Right lobe of liver (tissue), 6 donors: ENCODE data around the gene ATG9B. TPM values are rescaled to one million over a fixed set of nuclear protein-coding genes. Genes with fewer than 3 reads are reported as not detected.

Source experiments
- ATAC-seq, 4 donors: fragments of 200-7000 bp; cut with Tn5 transposase; one replicate each; pipeline ENCODE4 v1.9.1; 2020; ENCODE audit warnings: mild to moderate bottlenecking in 4 of 4, moderate library complexity in 4 of 4
- DNase-seq, 3 donors: peaks; one replicate each; pipeline ENCODE4 v3.0.0-alpha.2; 2020
- H3K27ac ChIP-seq, 3 donors: fragments of 200-600 bp; one replicate each; pipeline ENCODE4 v1.8.0; 2022
- H3K27me3 ChIP-seq, 2 donors: fragments of 200-600 bp; one replicate each; pipeline ENCODE4 v1.8.0; 2022
- H3K36me3 ChIP-seq, 4 donors: fragments of 200-600 bp; sonication (generic) in 1 of 4; one replicate each; pipeline versions ENCODE4 v1.5.1 to v1.8.0; 2017 to 2022; ENCODE audit warnings: control low read depth in 1 of 4
- H3K4me1 ChIP-seq, 4 donors: fragments of 200-600 bp; sonication (generic) in 1 of 4; one replicate each; pipeline versions ENCODE4 v1.5.1 to v1.8.0; 2017 to 2022; ENCODE audit warnings: control low read depth in 1 of 4
- H3K4me3 ChIP-seq, 3 donors: fragments of 200-600 bp; one replicate each; pipeline ENCODE4 v1.8.0; 2022
- H3K9me3 ChIP-seq, 4 donors: fragments of 200-600 bp; sonication (generic) in 1 of 4; one replicate each; pipeline versions ENCODE4 v1.5.1 to v1.8.0; 2017 to 2022; ENCODE audit warnings: control low read depth in 1 of 4
- CTCF ChIP-seq, 4 donors: fragments of 200-600 bp in 3 of 4; fragments of 450-650 bp in 1 of 4; IDR thresholded peaks; one replicate each; pipeline versions ENCODE4 v1.5.1 to v1.8.0; 2016 to 2022; ENCODE audit warnings: antibody characterized with exemption in 4 of 4, mild to moderate bottlenecking in 2 of 4
- POLR2A ChIP-seq: fragments of 450-650 bp; IDR thresholded peaks from one replicate; pipeline ENCODE4 v1.6.1; 2017; ENCODE audit warnings: antibody characterized with exemption, mild to moderate bottlenecking
- WGBS: methylation state at CpG from one replicate; pipeline ENCODE4 v1.1.6; 2018; ENCODE audit warnings: low coverage, low lambda C conversion rate; ENCODE audit not compliant: insufficient coverage; ENCODE audit errors: missing lambda C conversion rate; 5-methylcytosine and 5-hydroxymethylcytosine counted together
- intact Hi-C, 2 donors: fragments of 100-400 bp; cut with DNase I; formaldehyde crosslinking; loops; one replicate each; pipeline versions ENCODE4 v1.11.2 to v1.14.1; 2022
- total RNA-seq, 6 experiments: library from RNA; depleted of rRNA in 2 of 6; stranded (reverse); fragments of >200 nt in 2 of 6; fragmentation: NEBNext Ultra II Directional in 3 of 6; extraction: Animal tissue kit (Norgen Biotek cat#: 25700) in 3 of 6; gene quantifications; one replicate each; pipeline versions ENCODE4 v1.1.0 to v1.2.4, GENCODE V29; 2016 to 2023
- donor health status: DM: no; HTN: yes; CAD: no.
- donor health status: DM: no; HTN: no; CAD: no.
- donor health status: DM: no; HTN: no; CAD: no.
- donor health status: DM: no; HTN: yes; CAD: no.
- donor health status: DM: no; HTN: yes; CAD: no.

The ATG9B gene
- total RNA-seq, 6 experiments from 2014 or later, result 0.40 TPM; not detected in 5

- Histone ChIP-seq H3K4me1 (peaks cover 0 to 2% (median 0%) of the 10 kb centered on the region in 4 donors), H3K27me3 (no peaks in the 10 kb centered on the region), H3K27ac (no peak overlapping the region), H3K36me3 (peaks cover 0 to 7% (median 3%) of the 10 kb centered on the region in 4 donors), H3K9me3 (no peaks in the 10 kb centered on the region), H3K4me3 (no peak overlapping the region)
- no peak for ATAC-seq
- TF ChIP-seq CTCF (IDR thresholded peaks at IDR 0.05) (no peak), POLR2A (no peak)
- 100% methylated on average over 1 of the region's 5 CpGs for WGBS
- DNase-seq, result no peak
- intact Hi-C loops, result loop anchor here in 1 of 2 donors (5.0 kb wide), 1 partner anchor 78 kb away; no protein-coding TSS in a partner anchor
These were observed 9.6 kb upstream of the ATG9B start for GRCh38 chr7:151033864-151034249.

DNA sequence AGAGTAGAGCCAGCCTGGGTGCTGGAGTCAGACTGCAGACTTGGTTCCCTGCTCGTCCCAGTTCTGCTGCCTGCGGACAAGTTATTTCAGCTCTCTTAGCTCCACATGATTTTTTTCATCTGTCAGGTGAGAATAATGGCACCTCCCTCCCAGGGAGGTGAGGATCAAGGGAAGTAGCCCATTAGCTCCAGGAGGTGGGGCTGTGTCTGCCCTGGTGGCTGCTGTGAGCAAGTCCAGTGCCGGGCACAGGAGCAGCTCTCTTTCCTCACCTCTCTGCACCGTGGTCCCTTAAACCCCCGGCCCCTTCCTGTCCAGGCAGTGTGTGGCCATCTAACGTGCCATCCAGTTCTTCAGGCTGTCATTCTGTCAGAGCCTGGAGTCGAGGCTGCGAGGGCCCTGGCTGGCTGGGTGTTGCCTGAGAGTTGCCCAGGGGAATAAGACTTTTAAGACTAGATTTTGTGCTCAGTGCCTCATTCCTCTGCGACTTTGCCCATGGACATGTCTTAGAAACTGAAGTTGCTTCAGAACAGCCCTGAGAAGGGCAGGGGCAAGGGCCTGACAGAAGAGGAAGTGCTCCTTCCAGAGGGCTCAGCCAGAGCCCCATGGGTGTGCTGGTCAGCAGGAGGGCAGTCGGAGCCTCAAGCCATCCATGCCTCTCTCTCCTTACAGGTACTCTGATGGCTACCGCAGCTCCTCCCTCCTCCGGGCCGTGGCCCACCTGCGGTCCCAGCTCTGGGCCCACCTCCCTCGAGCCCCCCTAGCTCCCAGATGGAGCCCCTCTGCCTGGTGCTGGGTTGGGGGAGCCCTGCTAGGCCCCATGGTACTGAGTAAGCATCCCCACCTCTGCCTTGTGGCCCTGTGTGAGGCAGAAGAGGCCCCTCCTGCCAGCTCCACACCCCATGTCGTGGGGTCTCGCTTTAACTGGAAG, 8.9 kb upstream of the ATG9B start:
- intact Hi-C loops, result loop anchor here in 1 of 2 donors (5.0 kb wide), 1 partner anchor 79 kb away; no protein-coding TSS in a partner anchor
- H3K4me3 ChIP-seq, result no peak overlapping the region
- 89% methylated on average over 3 of the region's 17 CpGs for WGBS
- no peaks in the 10 kb centered on the region for H3K4me1 ChIP-seq
- no peak for DNase-seq
- H3K27ac ChIP-seq, result no peak overlapping the region
- TF ChIP-seq CTCF (IDR thresholded peaks at IDR 0.05) (no peak), POLR2A (no peak)
- ATAC-seq, result no peak
- H3K27me3 ChIP-seq, result no peaks in the 10 kb centered on the region
- H3K36me3 ChIP-seq, result peaks cover 0 to 7% (median 3%) of the 10 kb centered on the region in 4 donors
- no peaks in the 10 kb centered on the region for H3K9me3 ChIP-seq

GRCh38 chr7:151031011-151031410, 6.7 kb upstream of the ATG9B start:
- intact Hi-C loops, result loop anchor here in 1 of 2 donors (5.0 kb wide), 1 partner anchor 81 kb away; no protein-coding TSS in a partner anchor
- Histone ChIP-seq H3K4me1 (no peaks in the 10 kb centered on the region), H3K27ac (no peak overlapping the region), H3K27me3 (no peaks in the 10 kb centered on the region), H3K9me3 (no peaks in the 10 kb centered on the region), H3K4me3 (no peak overlapping the region), H3K36me3 (peaks cover 0 to 7% (median 3%) of the 10 kb centered on the region in 4 donors)
- no peak for TF ChIP-seq CTCF (IDR thresholded peaks at IDR 0.05)
- TF ChIP-seq POLR2A, result no peak
- DNase-seq (no peak), ATAC-seq (no peak)
- WGBS, result 94% methylated on average over 4 of the region's 4 CpGs

- peak overlapping the region in 2 of 3 donors; percentile 46 to 73 for H3K27ac ChIP-seq
- DNase-seq (no peak), ATAC-seq (no peak)
- TF ChIP-seq POLR2A (no peak), CTCF (IDR thresholded peaks at IDR 0.05) (no peak)
- no peaks in the 10 kb centered on the region for H3K27me3 ChIP-seq
- intact Hi-C loops, result no loop called here
- whole genome bisulfite sequencing, result 60% methylated on average over 16 of the region's 17 CpGs
- H3K4me1 ChIP-seq, result no peaks in the 10 kb centered on the region
- H3K9me3 ChIP-seq, result no peaks in the 10 kb centered on the region
- H3K4me3 ChIP-seq, result peak overlapping the region; percentile 81 to 94 (median 85)
- H3K36me3 ChIP-seq, result no peaks in the 10 kb centered on the region
These were observed 4.7 kb upstream of the ATG9B start for GRCh38 chr7:151028948-151029501.
